GM12892 (cell line): ENCODE results near the gene CDC20B.

Experiments used
- POLR2A ChIP-seq: IDR thresholded peaks from 2 replicates; pipeline ENCODE4 v1.6.1; 2011; ENCODE audit warnings: low read depth, low read length, control low read depth
- POLR2AphosphoS5 ChIP-seq: IDR thresholded peaks from 2 replicates; pipeline ENCODE4 v1.6.1; 2011; ENCODE audit warnings: low read depth, low read length, control low read depth
- TAF1 ChIP-seq: IDR thresholded peaks from 2 replicates; pipeline ENCODE4 v1.6.1; 2011; ENCODE audit warnings: low read depth, mild to moderate bottlenecking, control low read depth, low read length, borderline replicate concordance

GRCh38 chr5:55146080-55146479, 26.9 kb downstream of the CDC20B start:
- no peak for TF ChIP-seq POLR2A
- no peak for TF ChIP-seq POLR2AphosphoS5
- no peak for TF ChIP-seq TAF1
